Lower leg skin (tissue), 3 donors: ENCODE measurements around the gene THAP8.

Experiments
- CTCF ChIP-seq, 3 donors: fragments of 450-650 bp; IDR thresholded peaks; one replicate each; pipeline ENCODE4 v1.5.1; 2016; ENCODE audit warnings: antibody characterized with exemption in 3 of 3, mild to moderate bottlenecking in 3 of 3, moderate library complexity in 2 of 3
- POLR2A ChIP-seq, 2 donors: fragments of 450-650 bp; IDR thresholded peaks; one replicate each; pipeline ENCODE4 v1.6.1; 2016 to 2017; ENCODE audit warnings: antibody characterized with exemption in 2 of 2, mild to moderate bottlenecking in 1 of 2, moderate library complexity in 1 of 2

GRCh38 chr19:36049080-36049698 lies 4.9 kb downstream of the THAP8 start:
- TF ChIP-seq CTCF (IDR thresholded peaks at IDR 0.05) (no peak), POLR2A (IDR thresholded peaks at IDR 0.05) (no peak)
